Natural killer cell (primary cell): ENCODE measurements around the gene BCL2L1. TPM values are rescaled to one million over a fixed set of nuclear protein-coding genes. Genes with fewer than 3 reads are reported as not detected.

Experiments
- ATAC-seq, 3 donors: fragments of 150-1000 bp in 2 of 3; fragments of 200-7000 bp in 1 of 3; cut with Tn5 transposase; 1 replicate in 1 of 3; 2 replicates in 2 of 3; pipeline ENCODE4 v1.10.0; 2021; ENCODE audit warnings: mild to moderate bottlenecking in 2 of 3, moderate library complexity in 2 of 3
- DNase-seq, 2 donors: peaks; one replicate each; pipeline versions ENCODE4 v3.0.0 to v3.0.0-alpha.2; 2013 to 2021; ENCODE audit warnings: mixed read lengths in 1 of 2
- H3K27ac ChIP-seq: one replicate; pipeline ENCODE4 v1.5.1; 2013; ENCODE audit warnings: mild to moderate bottlenecking, low read length
- H3K27me3 ChIP-seq: one replicate; pipeline ENCODE4 v1.6.1; 2013; ENCODE audit warnings: low read length; ENCODE audit not compliant: control insufficient read depth, insufficient read depth
- H3K36me3 ChIP-seq: one replicate; pipeline ENCODE4 v1.6.1; 2013; ENCODE audit warnings: low read length; ENCODE audit not compliant: control insufficient read depth, insufficient read depth
- H3K4me1 ChIP-seq: one replicate; pipeline ENCODE4 v1.6.1; 2013; ENCODE audit warnings: low read length; ENCODE audit not compliant: control insufficient read depth, insufficient read depth
- H3K4me3 ChIP-seq: one replicate; pipeline ENCODE4 v1.5.1; 2013; ENCODE audit warnings: low read length
- H3K9me3 ChIP-seq: one replicate; pipeline ENCODE4 v1.6.1; 2013; ENCODE audit warnings: low read length; ENCODE audit not compliant: control insufficient read depth, insufficient read depth
- H3K27ac Mint-ChIP-seq, 2 donors: one replicate each; pipeline ENCODE4 v1.8.0; 2022; ENCODE audit warnings: mild to moderate bottlenecking in 2 of 2, mixed read lengths in 2 of 2, moderate library complexity in 1 of 2
- H3K27me3 Mint-ChIP-seq, 2 donors: one replicate each; pipeline ENCODE4 v1.8.0; 2022; ENCODE audit warnings: low read depth in 2 of 2, mixed read lengths in 2 of 2
- H3K36me3 Mint-ChIP-seq: one replicate; pipeline ENCODE4 v1.8.0; 2022; ENCODE audit warnings: mixed read lengths
- H3K4me1 Mint-ChIP-seq, 2 donors: one replicate each; pipeline ENCODE4 v1.8.0; 2022; ENCODE audit warnings: mixed read lengths in 2 of 2
- H3K4me3 Mint-ChIP-seq: one replicate; pipeline ENCODE4 v1.8.0; 2022; ENCODE audit warnings: mild to moderate bottlenecking, moderate library complexity, mixed read lengths
- H3K9me3 Mint-ChIP-seq, 2 donors: one replicate each; pipeline ENCODE4 v1.8.0; 2022; ENCODE audit warnings: mixed read lengths in 2 of 2
- WGBS: methylation state at CpG from one replicate; pipeline ENCODE4 v1.1.7; 2013; ENCODE audit warnings: missing lambda C conversion rate; ENCODE audit not compliant: insufficient coverage; 5-methylcytosine and 5-hydroxymethylcytosine counted together
- intact Hi-C: fragments of 100-400 bp; cut with micrococcal nuclease; formaldehyde crosslinking; loops from one replicate; pipeline ENCODE4 v1.14.2; 2022
- total RNA-seq, 4 donors: library from RNA; stranded (reverse); fragments of 120-200 nt in 1 of 4; gene quantifications; one replicate each; pipeline versions ENCODE4 v1.2.3 to v1.2.4, GENCODE V29; 2013 to 2022
- TF ChIP-seq, protein P1 (sequence below): fragments of 200-600 bp; IDR thresholded peaks from one replicate; pipeline ENCODE4 v1.8.0; 2022; ENCODE audit warnings: antibody characterized with exemption

Gene BCL2L1
- total RNA-seq, 3 donors from 2014 or later (not counting 1 experiment from before 2014, with no cell fraction given) = 67.4 to 92.6 (median 78.6) TPM

GRCh38 chr20:31767805-31768204 lies 45.1 kb upstream of the BCL2L1 start:
- Mint-ChIP-seq H3K4me1 (peaks cover 8 to 17% of the 10 kb centered on the region in 2 donors), H3K27ac (no peak overlapping the region), H3K9me3 (no peaks in the 10 kb centered on the region), H3K4me3 (no peak overlapping the region), H3K27me3 (no peaks in the 10 kb centered on the region), H3K36me3 (no peaks in the 10 kb centered on the region)
- no peak for DNase-seq
- 98% methylated on average over 3 of the region's 3 CpGs for WGBS
- H3K36me3 ChIP-seq = no peaks in the 10 kb centered on the region
- no peaks in the 10 kb centered on the region for H3K4me1 ChIP-seq
- intact Hi-C loops = no loop called here
- TF ChIP-seq, protein P1, sequence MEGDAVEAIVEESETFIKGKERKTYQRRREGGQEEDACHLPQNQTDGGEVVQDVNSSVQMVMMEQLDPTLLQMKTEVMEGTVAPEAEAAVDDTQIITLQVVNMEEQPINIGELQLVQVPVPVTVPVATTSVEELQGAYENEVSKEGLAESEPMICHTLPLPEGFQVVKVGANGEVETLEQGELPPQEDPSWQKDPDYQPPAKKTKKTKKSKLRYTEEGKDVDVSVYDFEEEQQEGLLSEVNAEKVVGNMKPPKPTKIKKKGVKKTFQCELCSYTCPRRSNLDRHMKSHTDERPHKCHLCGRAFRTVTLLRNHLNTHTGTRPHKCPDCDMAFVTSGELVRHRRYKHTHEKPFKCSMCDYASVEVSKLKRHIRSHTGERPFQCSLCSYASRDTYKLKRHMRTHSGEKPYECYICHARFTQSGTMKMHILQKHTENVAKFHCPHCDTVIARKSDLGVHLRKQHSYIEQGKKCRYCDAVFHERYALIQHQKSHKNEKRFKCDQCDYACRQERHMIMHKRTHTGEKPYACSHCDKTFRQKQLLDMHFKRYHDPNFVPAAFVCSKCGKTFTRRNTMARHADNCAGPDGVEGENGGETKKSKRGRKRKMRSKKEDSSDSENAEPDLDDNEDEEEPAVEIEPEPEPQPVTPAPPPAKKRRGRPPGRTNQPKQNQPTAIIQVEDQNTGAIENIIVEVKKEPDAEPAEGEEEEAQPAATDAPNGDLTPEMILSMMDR = no peak
- no peak overlapping the region for H3K27ac ChIP-seq
- no peak for ATAC-seq
- no peaks in the 10 kb centered on the region for H3K27me3 ChIP-seq
- H3K4me3 ChIP-seq = no peak overlapping the region
- no peaks in the 10 kb centered on the region for H3K9me3 ChIP-seq

DNA sequence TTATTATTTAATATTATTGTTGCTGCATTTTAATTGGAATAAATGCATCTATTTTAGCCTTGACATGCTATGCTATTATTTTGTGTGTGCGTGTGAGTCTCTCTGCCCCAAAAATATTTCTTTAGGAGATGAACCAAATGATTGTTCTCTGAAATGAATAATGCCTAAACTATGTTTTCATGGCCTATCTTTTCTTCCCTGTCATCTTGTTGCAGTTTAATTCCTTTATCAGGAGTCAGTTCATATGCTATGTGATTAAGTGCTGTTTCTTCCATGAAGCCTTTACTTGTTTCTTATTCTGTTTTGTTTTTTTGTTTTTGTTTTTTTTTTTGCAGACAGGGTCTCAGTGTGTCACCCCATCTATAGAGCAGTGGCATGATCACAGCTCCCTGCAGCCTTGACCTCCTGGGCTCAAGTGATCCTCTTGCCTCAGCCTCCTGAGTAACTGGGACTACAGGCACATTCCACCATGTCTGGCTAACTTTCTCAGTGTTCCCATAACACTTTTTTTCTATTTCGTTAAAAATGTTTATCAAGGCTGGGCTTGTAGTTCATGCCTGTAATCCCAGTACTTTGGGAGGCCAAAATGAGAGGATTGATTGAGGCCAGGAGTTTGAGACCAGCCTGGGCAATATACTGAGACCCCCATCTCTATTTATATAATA lies 42.1 kb upstream of the BCL2L1 start:
- H3K4me3 ChIP-seq = no peak overlapping the region
- TF ChIP-seq, protein P1 = no peak
- H3K9me3 Mint-ChIP-seq = no peaks in the 10 kb centered on the region
- H3K4me1 Mint-ChIP-seq = peaks cover under 1 to 2% of the 10 kb centered on the region in 2 donors
- H3K27ac Mint-ChIP-seq = no peak overlapping the region
- intact Hi-C loops = no loop called here
- no peaks in the 10 kb centered on the region for H3K4me1 ChIP-seq
- ATAC-seq (no peak), DNase-seq (no peak)
- no peaks in the 10 kb centered on the region for H3K36me3 Mint-ChIP-seq
- no peak overlapping the region for H3K4me3 Mint-ChIP-seq
- H3K27me3 Mint-ChIP-seq = no peaks in the 10 kb centered on the region
- no peaks in the 10 kb centered on the region for H3K36me3 ChIP-seq
- H3K9me3 ChIP-seq = no peaks in the 10 kb centered on the region
- no peak overlapping the region for H3K27ac ChIP-seq
- WGBS = 100% methylated on average over 1 of the region's 2 CpGs
- no peaks in the 10 kb centered on the region for H3K27me3 ChIP-seq

DNA sequence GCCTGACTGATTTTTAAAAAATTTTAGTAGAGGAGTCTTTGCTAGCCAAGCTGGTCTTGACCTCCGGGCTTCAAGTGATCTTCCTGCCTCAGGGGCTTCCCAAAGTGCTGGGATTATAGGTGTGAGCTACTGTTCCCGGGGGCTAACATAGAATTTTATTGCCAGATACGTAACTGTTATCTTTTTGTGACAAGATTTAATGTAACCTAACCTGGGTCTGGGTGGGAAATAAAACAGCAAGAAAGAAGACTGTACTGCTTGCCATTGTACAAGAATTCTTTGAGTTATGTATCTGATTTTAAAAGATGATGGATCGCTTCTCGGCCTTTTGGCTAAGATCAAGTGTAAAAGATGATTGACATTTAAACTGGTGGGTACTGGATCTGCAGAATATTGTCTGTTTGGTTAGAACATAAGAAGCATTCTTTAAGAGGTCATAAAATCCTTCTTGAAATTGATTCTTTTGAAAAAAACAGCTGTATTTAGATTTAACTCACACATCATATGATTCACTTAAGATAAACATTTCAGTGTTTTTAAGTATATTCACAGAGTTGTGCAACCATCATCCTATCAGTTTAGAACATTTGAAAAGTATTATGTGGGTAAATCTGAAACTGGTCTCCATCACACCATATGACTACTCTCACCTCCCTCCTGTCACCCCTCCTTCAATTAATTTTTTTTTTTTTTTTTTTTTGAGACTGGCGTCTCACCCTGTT lies 38.0 kb upstream of the BCL2L1 start:
- no peaks in the 10 kb centered on the region for H3K9me3 Mint-ChIP-seq
- no peak overlapping the region for H3K27ac ChIP-seq

More for the DNA sequence above, 38.0 kb upstream of the BCL2L1 start:
- TF ChIP-seq, protein P1 = no peak
- H3K36me3 Mint-ChIP-seq = no peaks in the 10 kb centered on the region
- 98% methylated on average over 6 of the region's 6 CpGs for WGBS
- intact Hi-C loops = no loop called here
- H3K36me3 ChIP-seq = no peaks in the 10 kb centered on the region
- no peaks in the 10 kb centered on the region for H3K9me3 ChIP-seq
- no peaks in the 10 kb centered on the region for H3K27me3 ChIP-seq
- no peaks in the 10 kb centered on the region for H3K27me3 Mint-ChIP-seq
- H3K4me1 ChIP-seq = no peaks in the 10 kb centered on the region
- no peak overlapping the region for H3K27ac Mint-ChIP-seq
- no peak overlapping the region for H3K4me3 Mint-ChIP-seq
- DNase-seq = no peak
- H3K4me3 ChIP-seq = no peak overlapping the region
- no peak for ATAC-seq
- no peaks in the 10 kb centered on the region for H3K4me1 Mint-ChIP-seq
